ENCODE data around the gene HERPUD1. TPM values are rescaled to one million over a fixed set of nuclear protein-coding genes. Genes with fewer than 3 reads are reported as not detected.

HERPUD1 gene
- total and polyA plus RNA-seq, 9 of the 15 experiments (the other 6 are each of a cell fraction or from before 2014, with no cell fraction given), result 14.2 to 60.7 (median 37.4) TPM

DNA sequence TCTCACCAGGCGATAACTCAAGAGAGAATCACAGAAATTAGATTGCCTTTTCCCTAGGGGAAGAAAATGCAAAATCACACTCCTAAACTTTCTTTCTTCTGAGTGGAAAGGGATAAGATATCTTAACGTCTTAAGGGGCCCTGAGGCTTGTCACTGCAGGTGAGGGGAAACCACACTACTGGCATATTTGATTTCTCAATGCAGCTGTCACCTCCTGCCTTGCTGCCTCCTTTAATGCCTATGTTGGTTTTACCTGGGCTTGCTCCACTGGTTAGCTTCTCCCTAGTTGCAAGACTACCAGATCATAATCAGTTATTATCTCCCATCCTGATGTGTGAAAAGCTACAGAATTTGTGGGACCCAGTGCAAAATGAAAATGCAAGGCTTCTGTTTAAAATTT, 4.5 kb upstream of the HERPUD1 start:
- Histone ChIP-seq H2AFZ (ENCODE audit: low read depth, low read length) (no peak overlapping the region), H3K4me3 (no peak overlapping the region), H3K9me3 (replicated peaks; ENCODE audit: control insufficient read depth, insufficient read depth, low read depth, low read length) (no peaks in the 10 kb centered on the region), H3K9me1 (ENCODE audit: control insufficient read depth, insufficient read depth, low read length) (no peaks in the 10 kb centered on the region), H3K27ac (ENCODE audit: extremely low read depth, low read depth, low read length) (no peak overlapping the region), H3K4me1 (replicated peaks in 1 of 2; ENCODE audit: control insufficient read depth in 2 of 2, insufficient read depth in 2 of 2, low read length in 2 of 2) (peaks cover 10 to 13% of the 10 kb centered on the region in 2 experiments; a peak in 4 of 5 replicates), H3K9ac (ENCODE audit: insufficient read depth in 1 of 2, low read depth in 2 of 2, low read length in 2 of 2) (no peak overlapping the region), H3K36me3 (ENCODE audit: control insufficient read depth, insufficient read depth, low read length) (no peaks in the 10 kb centered on the region), H3K79me2 (ENCODE audit: control insufficient read depth, insufficient read depth, low read length) (peaks cover 8% of the 10 kb centered on the region), H3K4me2 (ENCODE audit: insufficient read depth, low read length) (no peak overlapping the region), H4K20me1 (replicated peaks; ENCODE audit: control insufficient read depth, insufficient read depth, low read length) (no peaks in the 10 kb centered on the region), H3K27me3 (ENCODE audit: control insufficient read depth in 2 of 2, insufficient read depth in 2 of 2, low read length in 2 of 2) (no peaks in the 10 kb centered on the region)
- BruUV-seq (replicated peaks), result no TSS peak
- 0% methylated on average over 2 of the region's 2 CpGs for WGBS (ENCODE audit: insufficient coverage, low coverage, missing lambda C conversion rate)
- POLR2A ChIA-PET, result interaction anchor here (0.6 to 1.1 kb wide), 3 partner anchors 9 to 23 kb away, joined by 3 to 4 read pairs (median 3); no protein-coding TSS in a partner anchor
- CTCF ChIA-PET (ENCODE audit: low intra/inter-chr PET ratio), result no interaction called here
- in situ Hi-C loops (cut with MboI) (no loop called here), intact Hi-C loops (cut with micrococcal nuclease) (no loop called here)
- TF ChIP-seq BRD4 (IDR thresholded peaks at IDR 0.05) (no peak), NR3C1 (CRISPR knock-in tag; IDR thresholded peaks at IDR 0.05) (no peak), TCF7 (IDR thresholded peaks at IDR 0.05; ENCODE audit: borderline replicate concordance) (no peak), ZBTB1 (CRISPR knock-in tag; IDR thresholded peaks at IDR 0.05; ENCODE audit: borderline replicate concordance, low read depth) (no peak), RFX5 (IDR thresholded peaks at IDR 0.05; ENCODE audit: low read depth, low read length) (no peak), U2AF2 (optimal IDR thresholded peaks at IDR 0.05; ENCODE audit: low read depth, low read length) (no peak), ZNF24 (IDR thresholded peaks at IDR 0.05) (no peak), SRSF3 (IDR thresholded peaks at IDR 0.05; ENCODE audit: insufficient read depth, low read length) (no peak), MIER1 (IDR thresholded peaks at IDR 0.05; ENCODE audit: low read depth) (no peak), PTBP1 (IDR thresholded peaks at IDR 0.05; ENCODE audit: low read depth, low read length) (no peak), ARNT (IDR thresholded peaks at IDR 0.05) (no peak)
- TF ChIP-seq, protein P1, sequence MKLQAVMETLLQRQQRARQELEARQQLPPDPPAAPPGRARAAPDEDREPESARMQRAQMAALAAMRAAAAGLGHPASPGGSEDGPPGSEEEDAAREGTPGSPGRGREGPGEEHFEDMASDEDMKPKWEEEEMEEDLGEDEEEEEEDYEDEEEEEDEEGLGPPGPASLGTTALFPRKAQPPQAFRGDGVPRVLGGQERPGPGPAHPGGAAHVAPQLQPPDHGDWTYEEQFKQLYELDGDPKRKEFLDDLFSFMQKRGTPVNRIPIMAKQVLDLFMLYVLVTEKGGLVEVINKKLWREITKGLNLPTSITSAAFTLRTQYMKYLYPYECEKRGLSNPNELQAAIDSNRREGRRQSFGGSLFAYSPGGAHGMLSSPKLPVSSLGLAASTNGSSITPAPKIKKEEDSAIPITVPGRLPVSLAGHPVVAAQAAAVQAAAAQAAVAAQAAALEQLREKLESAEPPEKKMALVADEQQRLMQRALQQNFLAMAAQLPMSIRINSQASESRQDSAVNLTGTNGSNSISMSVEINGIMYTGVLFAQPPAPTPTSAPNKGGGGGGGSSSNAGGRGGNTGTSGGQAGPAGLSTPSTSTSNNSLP (IDR thresholded peaks at IDR 0.05; ENCODE audit: borderline replicate concordance, low read depth, low read length), result no peak
- FAIRE-seq, result no peak
- ATAC-seq, result no peak
- DNase-seq (ENCODE audit: extremely low read depth in 1 of 4, low spot score in 3 of 4), result no peak
